ENCODE data around the gene GALR3.
"Not testable (repeated sequence)": the region's sequence is repeated elsewhere in the genome, so short reads cannot be mapped to it uniquely, and the experiment has no call there.

The GALR3 gene

GRCh38 chr22:37796079-37796478 lies 27.1 kb upstream of the GALR3 start:
- POLR2A ChIA-PET, result interaction anchor here (0.7 kb wide), 1 partner anchor 11 kb away, joined by 4 read pairs; the partner anchor contains the start of gene GCAT
- CTCF ChIA-PET, result interaction anchor here (1.3 kb wide), 1 partner anchor 152 kb away, joined by 4 read pairs; no protein-coding TSS in a partner anchor
- H3K4me3 ChIP-seq (ENCODE audit: low read depth, low read length), result no peak overlapping the region

DNA sequence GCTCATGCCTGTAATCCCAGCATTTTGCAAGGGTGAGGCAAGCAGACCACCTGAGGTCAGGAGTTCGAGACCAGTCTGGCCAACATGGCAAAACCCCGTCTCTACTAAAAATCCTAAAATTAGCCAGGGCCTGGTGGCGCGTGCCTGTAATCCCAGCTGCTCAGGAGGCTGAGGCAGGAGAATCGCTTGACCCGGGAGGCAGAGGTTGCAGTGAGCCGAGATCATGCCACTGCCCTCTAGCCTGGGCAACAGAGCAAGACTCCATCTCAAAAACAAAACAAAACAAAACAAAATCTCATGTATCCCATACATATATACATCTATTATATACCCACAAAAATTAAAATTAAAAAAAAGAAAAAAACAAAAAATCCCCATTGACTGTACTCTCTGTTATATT lies 25.9 kb upstream of the GALR3 start:
- H3K9me3 ChIP-seq (ENCODE audit: control insufficient read depth, insufficient read depth, low read depth, low read length); H3K4me3 ChIP-seq (ENCODE audit: low read depth, low read length); H3K36me3 ChIP-seq (ENCODE audit: control insufficient read depth in 2 of 2, insufficient read depth in 1 of 2, low read length in 2 of 2); POLR2A ChIA-PET; H3K27ac ChIP-seq (ENCODE audit: extremely low read depth, low read depth, low read length); H3K4me1 ChIP-seq (ENCODE audit: control insufficient read depth, insufficient read depth, low read length): not testable (repeated sequence)
- TF ChIP-seq ZNF121 (tag by site-specific recombination; IDR thresholded peaks at IDR 0.05), result peak; percentile 82
- CTCF ChIA-PET, result interaction anchor here (0.6 kb wide), 1 partner anchor 48 kb away, joined by 3 read pairs; no protein-coding TSS in a partner anchor

More at GRCh38 chr22:37796079-37796478, 27.1 kb upstream of the GALR3 start:
- H3K4me1 ChIP-seq (ENCODE audit: control insufficient read depth, insufficient read depth, low read length), result no peaks in the 10 kb centered on the region
- no peaks in the 10 kb centered on the region for H3K36me3 ChIP-seq (ENCODE audit: control insufficient read depth in 2 of 2, insufficient read depth in 1 of 2, low read length in 2 of 2)
- no peaks in the 10 kb centered on the region for H3K9me3 ChIP-seq (ENCODE audit: control insufficient read depth, insufficient read depth, low read depth, low read length)
- H3K27ac ChIP-seq (ENCODE audit: extremely low read depth, low read depth, low read length), result no peak overlapping the region
- no peak for TF ChIP-seq ZNF596 (tag by site-specific recombination; IDR thresholded peaks at IDR 0.05)
- TF ChIP-seq ZNF585B (tag by site-specific recombination; IDR thresholded peaks at IDR 0.05), result peak; percentile 86

GRCh38 chr22:37797874-37798500 lies 25.2 kb upstream of the GALR3 start:
- no peaks in the 10 kb centered on the region for H3K9me3 ChIP-seq (ENCODE audit: control insufficient read depth, insufficient read depth, low read depth, low read length)
- ChIA-PET POLR2A (no interaction called here), CTCF (interaction anchor here (0.7 kb wide), 1 partner anchor 34 kb away, joined by 3 read pairs; no protein-coding TSS in a partner anchor)
- H3K36me3 ChIP-seq (ENCODE audit: control insufficient read depth in 2 of 2, insufficient read depth in 1 of 2, low read length in 2 of 2), result no peaks in the 10 kb centered on the region
- H3K4me1 ChIP-seq (ENCODE audit: control insufficient read depth, insufficient read depth, low read length), result no peaks in the 10 kb centered on the region
- H3K4me3 ChIP-seq (ENCODE audit: low read depth, low read length), result no peak overlapping the region
- no peak overlapping the region for H3K27ac ChIP-seq (ENCODE audit: extremely low read depth, low read depth, low read length)
- TF ChIP-seq GLIS1 (tag by site-specific recombination; IDR thresholded peaks at IDR 0.05) (no peak), PRDM1 (tag by site-specific recombination; IDR thresholded peaks at IDR 0.05) (peak; percentile 86), ZNF600 (tag by site-specific recombination; IDR thresholded peaks at IDR 0.05) (0 out of 2 replicates have a peak, but pooled peaks have one; percentile 31), ZNF670 (tag by site-specific recombination; IDR thresholded peaks at IDR 0.05; ENCODE audit: low read depth) (no peak)

GRCh38 chr22:37799979-37800378 lies 23.2 kb upstream of the GALR3 start:
- H3K27ac ChIP-seq (ENCODE audit: extremely low read depth, low read depth, low read length); H3K9me3 ChIP-seq (ENCODE audit: control insufficient read depth, insufficient read depth, low read depth, low read length); H3K4me3 ChIP-seq (ENCODE audit: low read depth, low read length); H3K4me1 ChIP-seq (ENCODE audit: control insufficient read depth, insufficient read depth, low read length); H3K36me3 ChIP-seq (ENCODE audit: control insufficient read depth in 2 of 2, insufficient read depth in 1 of 2, low read length in 2 of 2): not testable (repeated sequence)
- POLR2A ChIA-PET, result interaction anchor here (0.7 kb wide), 1 partner anchor 36 kb away, joined by 4 read pairs; no protein-coding TSS in a partner anchor
- CTCF ChIA-PET, result interaction anchor here (0.6 kb wide), 1 partner anchor 167 kb away, joined by 7 read pairs; no protein-coding TSS in a partner anchor

- Histone ChIP-seq H3K4me1 (ENCODE audit: control insufficient read depth, insufficient read depth, low read length) (peaks cover 6% of the 10 kb centered on the region; the same call in 1 of the 2 replicates), H3K36me3 (ENCODE audit: control insufficient read depth in 2 of 2, insufficient read depth in 1 of 2, low read length in 2 of 2) (no peaks in the 10 kb centered on the region), H3K4me3 (ENCODE audit: low read depth, low read length) (peak overlapping the region; percentile 68), H3K9me3 (ENCODE audit: control insufficient read depth, insufficient read depth, low read depth, low read length) (no peaks in the 10 kb centered on the region), H3K27ac (ENCODE audit: extremely low read depth, low read depth, low read length) (peak overlapping the region; percentile 48; the same call in 1 of the 2 replicates)
- ChIA-PET POLR2A (interaction anchor here (0.6 kb wide), 1 partner anchor 13 kb away, joined by 7 read pairs; no protein-coding TSS in a partner anchor), CTCF (interaction anchor here (1.4 kb wide), 1 partner anchor 16 kb away, joined by 4 read pairs; no protein-coding TSS in a partner anchor)
- no peak for TF ChIP-seq ZNF26 (tag by site-specific recombination; IDR thresholded peaks at IDR 0.05)
- TF ChIP-seq, protein P1, sequence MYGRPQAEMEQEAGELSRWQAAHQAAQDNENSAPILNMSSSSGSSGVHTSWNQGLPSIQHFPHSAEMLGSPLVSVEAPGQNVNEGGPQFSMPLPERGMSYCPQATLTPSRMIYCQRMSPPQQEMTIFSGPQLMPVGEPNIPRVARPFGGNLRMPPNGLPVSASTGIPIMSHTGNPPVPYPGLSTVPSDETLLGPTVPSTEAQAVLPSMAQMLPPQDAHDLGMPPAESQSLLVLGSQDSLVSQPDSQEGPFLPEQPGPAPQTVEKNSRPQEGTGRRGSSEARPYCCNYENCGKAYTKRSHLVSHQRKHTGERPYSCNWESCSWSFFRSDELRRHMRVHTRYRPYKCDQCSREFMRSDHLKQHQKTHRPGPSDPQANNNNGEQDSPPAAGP (tag by site-specific recombination; IDR thresholded peaks at IDR 0.05), result no peak
- peak; percentile 85; the same call in 1 of the 2 replicates for TF ChIP-seq ZBTB48 (tag by site-specific recombination; IDR thresholded peaks at IDR 0.05)
- no peak for TF ChIP-seq ZNF302 (tag by site-specific recombination; IDR thresholded peaks at IDR 0.05; ENCODE audit: low read depth)
- no peak for TF ChIP-seq ZNF140 (tag by site-specific recombination; IDR thresholded peaks at IDR 0.05)
- TF ChIP-seq ZNF391 (tag by site-specific recombination; IDR thresholded peaks at IDR 0.05; ENCODE audit: borderline replicate concordance, low read depth), result no peak
- TF ChIP-seq ZNF266 (tag by site-specific recombination; IDR thresholded peaks at IDR 0.05; ENCODE audit: low read depth), result no peak; the same call in 1 of the 2 replicates
- peak; percentile 51; the same call in 1 of the 2 replicates for TF ChIP-seq PRDM1 (tag by site-specific recombination; IDR thresholded peaks at IDR 0.05)
- TF ChIP-seq KLF1 (tag by site-specific recombination; IDR thresholded peaks at IDR 0.05), result peak; percentile 21; the same call in 1 of the 2 replicates
- TF ChIP-seq ZNF777 (tag by site-specific recombination; IDR thresholded peaks at IDR 0.05; ENCODE audit: borderline replicate concordance), result peak; percentile 32; the same call in 1 of the 2 replicates
- no peak for TF ChIP-seq ZNF10 (tag by site-specific recombination; IDR thresholded peaks at IDR 0.05)
These were observed 21.3 kb upstream of the GALR3 start for GRCh38 chr22:37801946-37802309.

All from HEK293 (cell line).